H1 (cell line): Measurements from ENCODE around the gene ANKUB1. TPM values are rescaled to one million over a fixed set of nuclear protein-coding genes. Genes with fewer than 3 reads are reported as not detected.

ENCODE experiments used
- CTCF ChIA-PET: fragments of 300-600 bp; sonication (Branson Sonifier 250); formaldehyde crosslinking; loops from one replicate; lab custom pipeline; 2021; ENCODE audit not compliant: partially characterized antibody; lab: Charles Lee
- POLR2A ChIA-PET: fragments of 300-600 bp; sonication (Branson Sonifier 250); formaldehyde crosslinking; loops from one replicate; lab custom pipeline; 2021; ENCODE audit warnings: inconsistent platforms; ENCODE audit not compliant: partially characterized antibody; lab: Charles Lee
- DNase-seq, 2 experiments: peaks; one replicate each; pipeline versions ENCODE4 v3.0.0 to v3.0.0-alpha.2; 2010 to 2022; ENCODE audit warnings: low spot score in 2 of 2, low read depth in 1 of 2, mixed read lengths in 1 of 2
- FAIRE-seq: peaks from 2 replicates; lab custom pipeline; 2011; peaks lifted over from hg19 to GRCh38; lab: Jason Lieb, UNC
- H2AFZ ChIP-seq: 2 replicates; pipeline ENCODE4 v1.8.1; 2012; ENCODE audit warnings: low read length, inconsistent platforms
- H2AK5ac ChIP-seq: 2 replicates; pipeline ENCODE4 v1.6.1; 2013; ENCODE audit warnings: low read depth, low read length
- H2BK120ac ChIP-seq: replicated peaks from 2 replicates; pipeline ENCODE3; 2013; ENCODE audit warnings: low read depth, low read length, inconsistent platforms
- H2BK12ac ChIP-seq: 2 replicates; pipeline ENCODE4 v1.6.1; 2013; ENCODE audit warnings: low read depth, low read length
- H2BK15ac ChIP-seq: 2 replicates; pipeline ENCODE4 v1.6.1; 2013; ENCODE audit warnings: low read length
- H2BK20ac ChIP-seq: 2 replicates; pipeline ENCODE4 v1.6.1; 2013; ENCODE audit warnings: low read length
- H2BK5ac ChIP-seq: 2 replicates; pipeline ENCODE4 v1.6.1; 2013; ENCODE audit warnings: low read depth, low read length
- H3K14ac ChIP-seq: 2 replicates; pipeline ENCODE4 v1.6.1; 2013; ENCODE audit warnings: inconsistent platforms; ENCODE audit not compliant: insufficient read length
- H3K18ac ChIP-seq: 2 replicates; pipeline ENCODE4 v1.6.1; 2013; ENCODE audit warnings: low read length; ENCODE audit errors: extremely low read depth
- H3K23ac ChIP-seq: 2 replicates; pipeline ENCODE4 v1.6.1; 2013; ENCODE audit warnings: inconsistent platforms; ENCODE audit not compliant: insufficient read length
- H3K23me2 ChIP-seq: 2 replicates; pipeline ENCODE4 v1.6.1; 2013; ENCODE audit warnings: low read depth, low read length
- H3K27ac ChIP-seq: 2 replicates; pipeline ENCODE4 v1.6.1; 2011; ENCODE audit warnings: low read depth, low read length, inconsistent platforms
- H3K27me3 ChIP-seq, 4 experiments: replicated peaks in 1 of 4; 1 replicate in 1 of 4; 2 replicates in 3 of 4; pipeline versions ENCODE4 v1.6.1 to v1.8.1; 2011 to 2013; ENCODE audit warnings: low read length in 3 of 4, mild to moderate bottlenecking in 3 of 4, inconsistent platforms in 2 of 4, mixed read lengths in 2 of 4, moderate library complexity in 1 of 4; ENCODE audit not compliant: control insufficient read depth in 3 of 4, insufficient read depth in 3 of 4; ENCODE audit errors: extremely low read depth in 1 of 4
- H3K36me3 ChIP-seq, 4 experiments: 2 replicates each; pipeline versions ENCODE4 v1.6.1 to v1.8.1; 2011 to 2013; ENCODE audit warnings: mild to moderate bottlenecking in 4 of 4, low read length in 3 of 4, moderate library complexity in 2 of 4, control low read depth in 1 of 4, inconsistent platforms in 1 of 4; ENCODE audit not compliant: insufficient read depth in 4 of 4, control insufficient read depth in 2 of 4
- H3K4ac ChIP-seq: replicated peaks from 2 replicates; pipeline ENCODE3; 2013; ENCODE audit warnings: low read length, low read depth, mixed read lengths, inconsistent platforms; ENCODE audit not compliant: insufficient read length
- H3K4me1 ChIP-seq, 4 experiments: replicated peaks in 1 of 4; 1 replicate in 1 of 4; 2 replicates in 3 of 4; pipeline versions ENCODE4 v1.6.1 to v1.8.1; 2011 to 2013; ENCODE audit warnings: low read length in 3 of 4, inconsistent platforms in 2 of 4, mixed read lengths in 1 of 4; ENCODE audit not compliant: insufficient read depth in 4 of 4, control insufficient read depth in 3 of 4
- H3K4me2 ChIP-seq, 2 experiments: 2 replicates each; pipeline versions ENCODE4 v1.6.1 to v1.8.1; 2011 to 2013; ENCODE audit warnings: low read depth in 2 of 2, low read length in 2 of 2, control low read depth in 1 of 2, inconsistent platforms in 1 of 2, mild to moderate bottlenecking in 1 of 2; ENCODE audit not compliant: insufficient read depth in 1 of 2
- H3K4me3 ChIP-seq, 4 experiments: fragments of 200-600, 300-600 bp in 1 of 4; sonication (generic), shearing (Covaris generic), sonication (Bioruptor Twin) in 1 of 4; 2 replicates each; pipeline versions ENCODE4 v1.5.1 to v1.8.1; 2011 to 2016; ENCODE audit warnings: low read length in 4 of 4, low read depth in 3 of 4, control low read depth in 2 of 4, inconsistent platforms in 2 of 4, mild to moderate bottlenecking in 2 of 4, mixed read lengths in 1 of 4, moderate library complexity in 1 of 4; ENCODE audit not compliant: insufficient read depth in 2 of 4; ENCODE audit errors: extremely low read depth in 1 of 4
- H3K56ac ChIP-seq: replicated peaks from 2 replicates; pipeline ENCODE3; 2013; ENCODE audit warnings: low read depth, mild to moderate bottlenecking, mixed read lengths, low read length, inconsistent platforms; ENCODE audit not compliant: insufficient read length
- H3K79me1 ChIP-seq: 2 replicates; pipeline ENCODE4 v1.6.1; 2013; ENCODE audit warnings: low read depth, low read length, control low read depth
- H3K79me2 ChIP-seq, 2 experiments: 2 replicates each; pipeline versions ENCODE4 v1.6.1 to v1.8.1; 2012 to 2013; ENCODE audit warnings: low read length in 2 of 2, mild to moderate bottlenecking in 2 of 2, inconsistent platforms in 1 of 2; ENCODE audit not compliant: insufficient read depth in 2 of 2, control insufficient read depth in 1 of 2
- H3K9ac ChIP-seq, 4 experiments: replicated peaks in 1 of 4; 1 replicate in 1 of 4; 2 replicates in 3 of 4; pipeline versions ENCODE4 v1.6.1 to v1.8.1; 2011 to 2013; ENCODE audit warnings: low read depth in 3 of 4, low read length in 3 of 4, control low read depth in 2 of 4, mild to moderate bottlenecking in 2 of 4, moderate library complexity in 2 of 4, inconsistent platforms in 1 of 4; ENCODE audit errors: extremely low read depth in 1 of 4
- H3K9me3 ChIP-seq, 2 experiments: 2 replicates each; pipeline versions ENCODE4 v1.6.1 to v1.8.1; 2012 to 2013; ENCODE audit warnings: mild to moderate bottlenecking in 2 of 2, moderate library complexity in 2 of 2, control low read depth in 1 of 2, inconsistent platforms in 1 of 2, low read depth in 1 of 2, low read length in 1 of 2, mixed read lengths in 1 of 2; ENCODE audit not compliant: insufficient read depth in 2 of 2
- H4K20me1 ChIP-seq, 2 experiments: replicated peaks in 1 of 2; 2 replicates each; pipeline versions ENCODE3 to v1.8.1; 2011 to 2013; ENCODE audit warnings: inconsistent platforms in 2 of 2, low read length in 2 of 2, mild to moderate bottlenecking in 1 of 2; ENCODE audit not compliant: insufficient read depth in 2 of 2, control insufficient read depth in 1 of 2
- H4K5ac ChIP-seq: 2 replicates; pipeline ENCODE4 v1.6.1; 2013; ENCODE audit warnings: low read length, low read depth, mixed read lengths, inconsistent platforms; ENCODE audit not compliant: insufficient read length
- H4K8ac ChIP-seq: 2 replicates; pipeline ENCODE4 v1.8.0; 2013; ENCODE audit warnings: mild to moderate bottlenecking, moderate library complexity, low read length, inconsistent platforms; ENCODE audit not compliant: insufficient read depth; ENCODE audit errors: extremely low read depth
- H4K91ac ChIP-seq: replicated peaks from 2 replicates; pipeline ENCODE3; 2013; ENCODE audit warnings: low read length, mixed read lengths, inconsistent platforms; ENCODE audit not compliant: insufficient read length
- BACH1 ChIP-seq: IDR thresholded peaks from 2 replicates; pipeline ENCODE4 v1.6.1; 2012; ENCODE audit warnings: low read length, improper control_type of control experiment
- CEBPB ChIP-seq: IDR thresholded peaks from 2 replicates; pipeline ENCODE4 v1.6.1; 2012; ENCODE audit warnings: low read depth, low read length
- GABPA ChIP-seq: IDR thresholded peaks from 2 replicates; pipeline ENCODE4 v1.6.1; 2011; ENCODE audit warnings: mild to moderate bottlenecking, low read length, moderate library complexity, borderline replicate concordance; ENCODE audit not compliant: insufficient read depth
- GTF2F1 ChIP-seq: IDR thresholded peaks from 2 replicates; pipeline ENCODE4 v1.6.1; 2012; ENCODE audit warnings: low read depth, low read length, improper control_type of control experiment, borderline replicate concordance
- JUND ChIP-seq: IDR thresholded peaks from 2 replicates; pipeline ENCODE4 v1.6.1; 2011; ENCODE audit warnings: mild to moderate bottlenecking, improper control_type of control experiment, low read length
- KDM1A ChIP-seq: fragments of 200-600, 300-600 bp; sonication (generic); IDR thresholded peaks from 2 replicates; pipeline ENCODE4 v1.7.1; 2016; ENCODE audit warnings: mild to moderate bottlenecking, low read length, borderline replicate concordance
- KDM4A ChIP-seq: IDR thresholded peaks from one replicate; pipeline ENCODE4 v1.7.1; 2012; ENCODE audit warnings: low read depth, mild to moderate bottlenecking, moderate library complexity, low read length, inconsistent platforms; ENCODE audit not compliant: severe bottlenecking
- KDM5A ChIP-seq: fragments of 200-600 bp; IDR thresholded peaks from 2 replicates; pipeline ENCODE4 v1.7.1; 2012; ENCODE audit warnings: mild to moderate bottlenecking, low read length, inconsistent platforms, mixed read lengths
- PHF8 ChIP-seq: fragments of 200-600 bp; sonication (generic); conservative IDR thresholded peaks from 2 replicates; pipeline ENCODE4 v1.7.1; 2012; ENCODE audit warnings: low read depth, mild to moderate bottlenecking, inconsistent platforms, low read length, moderate library complexity
- POLR2AphosphoS5 ChIP-seq: IDR thresholded peaks from 2 replicates; pipeline ENCODE4 v1.6.1; 2011; ENCODE audit warnings: low read depth, low read length
- SIN3A ChIP-seq, 2 experiments: IDR thresholded peaks in 1 of 2; conservative IDR thresholded peaks in 1 of 2; 2 replicates each; pipeline ENCODE4 v1.6.1; 2011 to 2012; ENCODE audit warnings: low read length in 2 of 2, improper control_type of control experiment in 1 of 2, low read depth in 1 of 2, mild to moderate bottlenecking in 1 of 2
- TAF1 ChIP-seq: IDR thresholded peaks from 2 replicates; pipeline ENCODE4 v1.6.1; 2011; ENCODE audit warnings: mild to moderate bottlenecking, low read depth, low read length
- TAF7 ChIP-seq: optimal IDR thresholded peaks from 2 replicates; pipeline ENCODE3; 2011; ENCODE audit warnings: low read depth, mild to moderate bottlenecking, inconsistent platforms, low read length, moderate library complexity, borderline replicate concordance
- polyA plus RNA-seq, 7 experiments: library from polyadenylated mRNA; depleted of rRNA in 3 of 7; stranded (reverse) in 5 of 7; unstranded in 2 of 7; fragments of >200 nt in 5 of 7; fragments of 200-250 nt in 2 of 7; gene quantifications; 1 replicate in 5 of 7; 2 replicates in 1 of 7; 4 replicates in 1 of 7; pipeline versions ENCODE4 v1.2.1 to v1.2.3, GENCODE V29; 2011 to 2013; ENCODE audit warnings: missing spikeins in 2 of 7, mixed read lengths in 2 of 7
- total RNA-seq: library from RNA; stranded (reverse); fragmentation: NEBNext Ultra II Directional; extraction: Animal tissue kit (Norgen Biotek cat#: 25700); gene quantifications from 2 replicates; pipeline ENCODE4 v1.2.1, GENCODE V29; 2021

The ANKUB1 gene
- total and polyA plus RNA-seq, 2 of the 8 experiments (the other 6 are each of a cell fraction or from before 2014, with no cell fraction given) = not detected

DNA sequence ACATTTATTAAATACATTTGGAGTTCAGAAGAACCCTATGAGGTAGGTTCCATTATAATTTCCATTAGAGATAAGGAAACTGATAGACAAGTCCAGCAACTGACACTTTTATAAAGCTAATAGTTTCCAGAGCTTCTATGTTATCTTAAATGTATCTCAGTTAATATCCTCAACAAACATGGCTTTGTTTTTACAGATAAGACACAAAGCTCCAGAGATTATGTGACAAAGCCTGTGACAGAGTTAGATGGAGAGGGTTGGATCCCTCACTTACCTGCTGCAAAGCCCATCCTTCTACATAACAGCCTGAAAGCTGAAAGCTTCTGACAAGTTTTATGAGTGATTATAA, 39.6 kb downstream of the ANKUB1 start:
- H2BK5ac ChIP-seq = no peak overlapping the region
- no peaks in the 10 kb centered on the region for H3K27me3 ChIP-seq
- peaks cover 0 to 13% of the 10 kb centered on the region in 2 experiments; a peak in 2 of 4 replicates for H3K79me2 ChIP-seq
- no peak overlapping the region for H3K27ac ChIP-seq
- TF ChIP-seq KDM4A (no peak), TAF7 (no peak), KDM1A (no peak), PHF8 (no peak), JUND (no peak), KDM5A (no peak), GTF2F1 (no peak), CEBPB (no peak), BACH1 (no peak), POLR2AphosphoS5 (no peak), SIN3A (conservative IDR thresholded peaks at IDR 0.05 in 1 of 2, IDR thresholded peaks at IDR 0.05 in 1 of 2; ENCODE audit: low read depth in 1 of 2, low read length in 2 of 2) (no peak), GABPA (no peak), TAF1 (no peak)
- H2AK5ac ChIP-seq = no peak overlapping the region
- H3K4me2 ChIP-seq = peak overlapping the region; percentile 46 to 77
- H3K4me1 ChIP-seq = no peaks in the 10 kb centered on the region; a peak in 2 of 7 replicates
- H4K8ac ChIP-seq = no peak overlapping the region
- FAIRE-seq (no peak), DNase-seq (no peak)
- H4K91ac ChIP-seq = no peak overlapping the region
- H3K23me2 ChIP-seq = no peaks in the 10 kb centered on the region
- H4K5ac ChIP-seq = no peak overlapping the region
- no peak overlapping the region for H3K14ac ChIP-seq
- no peak overlapping the region for H3K9ac ChIP-seq
- no peaks in the 10 kb centered on the region for H4K20me1 ChIP-seq
- peak overlapping the region; percentile 84 to 96 (median 94); a peak in 7 of 8 replicates for H3K4me3 ChIP-seq
- CTCF ChIA-PET = interaction anchor here (0.6 to 3.1 kb wide), 15 partner anchors 11 to 263 kb away, joined by 3 to 23 read pairs (median 4); no protein-coding TSS in a partner anchor
- H3K56ac ChIP-seq = no peak overlapping the region
- no peak overlapping the region for H3K18ac ChIP-seq
- POLR2A ChIA-PET = interaction anchor here (0.6 to 2.2 kb wide), 4 partner anchors 12 to 199 kb away, joined by 3 to 16 read pairs (median 6); partner anchors contain the start of gene WWTR1
- H2AFZ ChIP-seq = peak overlapping the region; percentile 73
- peaks cover 3 to 17% (median 9%) of the 10 kb centered on the region in 4 experiments; a peak in 6 of 8 replicates for H3K36me3 ChIP-seq
- H2BK12ac ChIP-seq = no peak overlapping the region
- H2BK15ac ChIP-seq = no peak overlapping the region
- H3K9me3 ChIP-seq = no peaks in the 10 kb centered on the region
- no peak overlapping the region for H2BK120ac ChIP-seq
- no peak overlapping the region for H2BK20ac ChIP-seq
- peak overlapping the region; percentile 81 for H3K4ac ChIP-seq
- no peak overlapping the region for H3K23ac ChIP-seq
- peaks cover 4% of the 10 kb centered on the region; the same call in 1 of the 2 replicates for H3K79me1 ChIP-seq
